Right lobe of liver (tissue), 4 donors: ENCODE results near the gene CD244.

ENCODE experiments used
- CTCF ChIP-seq, 4 donors: fragments of 200-600 bp in 3 of 4; fragments of 450-650 bp in 1 of 4; IDR thresholded peaks; one replicate each; pipeline versions ENCODE4 v1.5.1 to v1.8.0; 2016 to 2022; ENCODE audit warnings: antibody characterized with exemption in 4 of 4, mild to moderate bottlenecking in 2 of 4
- POLR2A ChIP-seq: fragments of 450-650 bp; IDR thresholded peaks from one replicate; pipeline ENCODE4 v1.6.1; 2017; ENCODE audit warnings: antibody characterized with exemption, mild to moderate bottlenecking
- donor health status: DM: no; HTN: no; CAD: no.
- donor health status: DM: no; HTN: no; CAD: no.
- donor health status: DM: no; HTN: yes; CAD: no.

GRCh38 chr1:160884579-160884978 lies 21.9 kb upstream of the CD244 start:
- TF ChIP-seq CTCF (IDR thresholded peaks at IDR 0.05) (no peak), POLR2A (no peak)
